ENCODE results near the gene SLC4A9. TPM values are rescaled to one million over a fixed set of nuclear protein-coding genes. Genes with fewer than 3 reads are reported as not detected.

Gene SLC4A9
- total RNA-seq, 4 donors from 2014 or later = 0.12 to 0.74 (median 0.19) TPM; not detected in 1

DNA sequence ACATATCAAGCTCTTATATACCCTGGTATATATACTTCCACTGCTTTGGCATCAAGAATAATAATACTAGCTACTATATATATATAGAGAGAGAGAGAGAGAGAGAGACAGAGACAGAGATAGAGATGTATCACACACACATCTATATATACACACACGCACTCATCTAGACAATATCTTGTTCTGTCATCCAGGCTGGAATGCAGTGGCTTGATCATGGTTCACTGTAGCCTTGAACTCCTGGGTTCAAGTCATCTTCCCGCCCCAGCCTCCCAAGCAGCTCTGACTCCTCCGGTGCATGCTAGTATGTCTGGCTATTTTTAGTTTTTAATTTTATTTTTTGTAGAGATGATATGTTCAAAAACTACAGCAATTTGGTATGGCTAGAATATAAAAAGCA is 64.1 kb downstream of the SLC4A9 start:
- no peak for ATAC-seq (ENCODE audit: low FRiP score)
- TF ChIP-seq, protein P1, sequence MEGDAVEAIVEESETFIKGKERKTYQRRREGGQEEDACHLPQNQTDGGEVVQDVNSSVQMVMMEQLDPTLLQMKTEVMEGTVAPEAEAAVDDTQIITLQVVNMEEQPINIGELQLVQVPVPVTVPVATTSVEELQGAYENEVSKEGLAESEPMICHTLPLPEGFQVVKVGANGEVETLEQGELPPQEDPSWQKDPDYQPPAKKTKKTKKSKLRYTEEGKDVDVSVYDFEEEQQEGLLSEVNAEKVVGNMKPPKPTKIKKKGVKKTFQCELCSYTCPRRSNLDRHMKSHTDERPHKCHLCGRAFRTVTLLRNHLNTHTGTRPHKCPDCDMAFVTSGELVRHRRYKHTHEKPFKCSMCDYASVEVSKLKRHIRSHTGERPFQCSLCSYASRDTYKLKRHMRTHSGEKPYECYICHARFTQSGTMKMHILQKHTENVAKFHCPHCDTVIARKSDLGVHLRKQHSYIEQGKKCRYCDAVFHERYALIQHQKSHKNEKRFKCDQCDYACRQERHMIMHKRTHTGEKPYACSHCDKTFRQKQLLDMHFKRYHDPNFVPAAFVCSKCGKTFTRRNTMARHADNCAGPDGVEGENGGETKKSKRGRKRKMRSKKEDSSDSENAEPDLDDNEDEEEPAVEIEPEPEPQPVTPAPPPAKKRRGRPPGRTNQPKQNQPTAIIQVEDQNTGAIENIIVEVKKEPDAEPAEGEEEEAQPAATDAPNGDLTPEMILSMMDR (IDR thresholded peaks at IDR 0.05) = no peak
- no peak for DNase-seq (ENCODE audit: low spot score)

Small RNA genes within 50 kb of the gene (small RNA-seq; reads per million reads assigned to genes)
- gene RNU4-14P = not detected

Other genes with a start within 250 kb of the SLC4A9 start
- 10 to 100 TPM; 16.9 to 31.8 (median 24.3) TPM for gene PURA, start 246.1 kb upstream of the SLC4A9 start, total RNA-seq
- gene IGIP, start 234.3 kb upstream of the SLC4A9 start, total RNA-seq = 10 to 100 TPM in 3 of 4 donors, 1 to 10 TPM in 1; 8.4 to 21.3 (median 16.8) TPM
- 100 to 1,000 TPM; 105 to 164 (median 140) TPM for gene CYSTM1, start 185.0 kb upstream of the SLC4A9 start, total RNA-seq
- gene PFDN1, start 57.1 kb upstream of the SLC4A9 start, total RNA-seq = 100 to 1,000 TPM in 2 of 4 donors, 10 to 100 TPM in 2; 54.1 to 110 (median 88.6) TPM
- gene HBEGF, start 13.6 kb upstream of the SLC4A9 start, total RNA-seq = 10 to 100 TPM; 32.1 to 81.8 (median 61.0) TPM
- 100 to 1,000 TPM in 2 of 4 donors, 10 to 100 TPM in 2; 80.0 to 149 (median 103) TPM for gene ANKHD1, start 41.6 kb downstream of the SLC4A9 start, total RNA-seq
- gene EIF4EBP3, start 187.5 kb downstream of the SLC4A9 start, total RNA-seq = 10 to 100 TPM; 22.9 to 35.7 (median 31.5) TPM
- gene SRA1, start 197.3 kb downstream of the SLC4A9 start, total RNA-seq = 10 to 100 TPM; 18.1 to 44.2 (median 24.3) TPM
- gene APBB3, start 204.4 kb downstream of the SLC4A9 start, total RNA-seq = 10 to 100 TPM; 13.5 to 55.9 (median 33.2) TPM
- 10 to 100 TPM; 25.1 to 55.1 (median 38.1) TPM for gene SLC35A4, start 204.6 kb downstream of the SLC4A9 start, total RNA-seq

Measured in omental fat pad (tissue), 4 donors.